H9 (cell line): Measurements from ENCODE around the gene FAF1. TPM values are rescaled to one million over a fixed set of nuclear protein-coding genes. Genes with fewer than 3 reads are reported as not detected.
"Not testable (repeated sequence)": the region's sequence is repeated elsewhere in the genome, so short reads cannot be mapped to it uniquely, and the experiment has no call there.

Source experiments
- DNase-seq: peaks from one replicate; pipeline ENCODE4 v3.0.0-alpha.2; 2017
- H2AFZ ChIP-seq: one replicate; pipeline ENCODE4 v1.6.1; 2013; ENCODE audit warnings: mild to moderate bottlenecking, low read length, control low read depth, moderate library complexity
- H2AK5ac ChIP-seq: 2 replicates; pipeline ENCODE4 v1.6.1; 2013; ENCODE audit warnings: low read length, control low read depth, mixed read lengths; ENCODE audit not compliant: insufficient read length
- H2BK120ac ChIP-seq: one replicate; pipeline ENCODE4 v1.6.1; 2013; ENCODE audit warnings: low read depth, mild to moderate bottlenecking, low read length, control low read depth, inconsistent platforms; ENCODE audit not compliant: poor library complexity, severe bottlenecking
- H2BK12ac ChIP-seq: 2 replicates; pipeline ENCODE4 v1.6.1; 2013; ENCODE audit warnings: low read length, control low read depth, mixed read lengths, low read depth; ENCODE audit not compliant: insufficient read length
- H2BK15ac ChIP-seq: 2 replicates; pipeline ENCODE4 v1.6.1; 2013; ENCODE audit warnings: low read depth, low read length, control low read depth
- H2BK20ac ChIP-seq: one replicate; pipeline ENCODE4 v1.6.1; 2013; ENCODE audit warnings: low read depth, mild to moderate bottlenecking, low read length, control low read depth, inconsistent platforms; ENCODE audit not compliant: poor library complexity, severe bottlenecking
- H2BK5ac ChIP-seq: 2 replicates; pipeline ENCODE4 v1.6.1; 2013; ENCODE audit warnings: low read length, control low read depth, mixed read lengths; ENCODE audit not compliant: insufficient read length
- H3K14ac ChIP-seq: 2 replicates; pipeline ENCODE4 v1.6.1; 2013; ENCODE audit warnings: low read length, control low read depth; ENCODE audit not compliant: insufficient read depth
- H3K18ac ChIP-seq: 2 replicates; pipeline ENCODE4 v1.6.1; 2013; ENCODE audit warnings: low read depth, mild to moderate bottlenecking, mixed read lengths, low read length, control low read depth; ENCODE audit not compliant: insufficient read length
- H3K23ac ChIP-seq: 2 replicates; pipeline ENCODE4 v1.6.1; 2013; ENCODE audit warnings: low read length, control low read depth, mixed read lengths, low read depth; ENCODE audit not compliant: insufficient read length
- H3K23me2 ChIP-seq: 2 replicates; pipeline ENCODE4 v1.6.1; 2013; ENCODE audit warnings: low read depth, mild to moderate bottlenecking, mixed read lengths, low read length, control low read depth; ENCODE audit not compliant: insufficient read length, poor library complexity, severe bottlenecking
- H3K27ac ChIP-seq: 2 replicates; pipeline ENCODE4 v1.5.1; 2013; ENCODE audit warnings: low read length, control low read depth, mixed read lengths, low read depth; ENCODE audit not compliant: insufficient read length
- H3K27me3 ChIP-seq: 2 replicates; pipeline ENCODE4 v1.6.1; 2013; ENCODE audit warnings: low read length, control low read depth, inconsistent platforms; ENCODE audit not compliant: insufficient read depth
- H3K4ac ChIP-seq: 2 replicates; pipeline ENCODE4 v1.6.1; 2013; ENCODE audit warnings: low read depth, mild to moderate bottlenecking, control low read depth, inconsistent platforms, low read length, moderate library complexity
- H3K4me1 ChIP-seq: 2 replicates; pipeline ENCODE4 v1.6.1; 2013; ENCODE audit warnings: low read length, control low read depth, inconsistent platforms; ENCODE audit not compliant: insufficient read depth
- H3K4me2 ChIP-seq: 2 replicates; pipeline ENCODE4 v1.6.1; 2013; ENCODE audit warnings: low read length, control low read depth, mixed read lengths; ENCODE audit not compliant: insufficient read length, insufficient read depth
- H3K56ac ChIP-seq: 2 replicates; pipeline ENCODE4 v1.6.1; 2013; ENCODE audit warnings: low read depth, mild to moderate bottlenecking, mixed read lengths, low read length, control low read depth; ENCODE audit not compliant: insufficient read length
- H3K79me1 ChIP-seq: 2 replicates; pipeline ENCODE4 v1.6.1; 2013; ENCODE audit warnings: low read depth, mild to moderate bottlenecking, moderate library complexity, low read length, control low read depth, inconsistent platforms; ENCODE audit not compliant: insufficient read depth, poor library complexity, severe bottlenecking
- H3K79me2 ChIP-seq: 2 replicates; pipeline ENCODE4 v1.6.1; 2013; ENCODE audit warnings: low read length, control low read depth, inconsistent platforms; ENCODE audit not compliant: insufficient read depth
- H3K9ac ChIP-seq: 2 replicates; pipeline ENCODE4 v1.6.1; 2013; ENCODE audit warnings: low read length, control low read depth, mixed read lengths; ENCODE audit not compliant: insufficient read length; ENCODE audit errors: extremely low read depth
- H3K9me3 ChIP-seq: one replicate; pipeline ENCODE4 v1.6.1; 2013; ENCODE audit warnings: low read depth, low read length, inconsistent platforms; ENCODE audit not compliant: control insufficient read depth
- H3T11ph ChIP-seq: one replicate; pipeline ENCODE4 v1.6.1; 2013; ENCODE audit warnings: mild to moderate bottlenecking, low read length, control low read depth, inconsistent platforms
- H4K20me1 ChIP-seq: one replicate; pipeline ENCODE4 v1.6.1; 2013; ENCODE audit not compliant: control insufficient read depth, insufficient read length, insufficient read depth
- H4K5ac ChIP-seq: 2 replicates; pipeline ENCODE4 v1.6.1; 2013; ENCODE audit warnings: low read depth, mild to moderate bottlenecking, mixed read lengths, low read length, control low read depth; ENCODE audit not compliant: insufficient read length
- H4K8ac ChIP-seq: replicated peaks from 2 replicates; pipeline ENCODE4 v1.6.1; 2013; ENCODE audit warnings: low read length, control low read depth, mixed read lengths, low read depth; ENCODE audit not compliant: insufficient read length
- H4K91ac ChIP-seq: 2 replicates; pipeline ENCODE4 v1.6.1; 2013; ENCODE audit warnings: low read depth, mild to moderate bottlenecking, moderate library complexity, mixed read lengths, low read length, control low read depth; ENCODE audit not compliant: insufficient read length
- H3K27ac Mint-ChIP-seq, 3 experiments: 2 replicates in 2 of 3; 3 replicates in 1 of 3; pipeline ENCODE4 v1.8.0; 2020 to 2021; ENCODE audit warnings: mixed read lengths in 3 of 3, mild to moderate bottlenecking in 1 of 3, moderate library complexity in 1 of 3
- H3K27me3 Mint-ChIP-seq: 2 replicates; pipeline ENCODE4 v1.8.0; 2021; ENCODE audit warnings: low read depth, mild to moderate bottlenecking, moderate library complexity, mixed read lengths
- H3K36me3 Mint-ChIP-seq, 3 experiments: 2 replicates in 2 of 3; 3 replicates in 1 of 3; pipeline ENCODE4 v1.8.0; 2020 to 2021; ENCODE audit warnings: low read depth in 3 of 3, mixed read lengths in 3 of 3; ENCODE audit not compliant: insufficient read depth in 1 of 3
- H3K4me1 Mint-ChIP-seq, 2 experiments: 2 replicates each; pipeline ENCODE4 v1.8.0; 2020; ENCODE audit warnings: mixed read lengths in 2 of 2
- H3K4me3 Mint-ChIP-seq, 2 experiments: 2 replicates in 1 of 2; 3 replicates in 1 of 2; pipeline ENCODE4 v1.8.0; 2020 to 2021; ENCODE audit warnings: mild to moderate bottlenecking in 2 of 2, mixed read lengths in 2 of 2, moderate library complexity in 1 of 2
- H3K9me3 Mint-ChIP-seq, 2 experiments: 2 replicates in 1 of 2; 3 replicates in 1 of 2; pipeline ENCODE4 v1.8.0; 2020; ENCODE audit warnings: mild to moderate bottlenecking in 2 of 2, mixed read lengths in 2 of 2, moderate library complexity in 1 of 2
- CTCF ChIP-seq: fragments of 200-600 bp; sonication (generic); conservative IDR thresholded peaks from 3 replicates; pipeline ENCODE4 v1.8.0; 2021; ENCODE audit warnings: antibody characterized with exemption, mild to moderate bottlenecking
- WGBS: extraction: QIAGEN DNeasy Blood & Tissue Kit; methylation state at CpG from one replicate; pipeline ENCODE4 v1.1.7; 2013; ENCODE audit warnings: missing lambda C conversion rate, low lambda C conversion rate, mixed read lengths; ENCODE audit not compliant: insufficient read length; ENCODE audit errors: extremely low coverage; 5-methylcytosine and 5-hydroxymethylcytosine counted together
- total RNA-seq: library from RNA; stranded (reverse); gene quantifications from 2 replicates; pipeline ENCODE4 v1.2.1, GENCODE V29; 2021

The FAF1 gene
- total RNA-seq, 1 experiment from 2014 or later = 60.8 TPM

- Mint-ChIP-seq H3K4me3 (no peak overlapping the region), H3K9me3 (no peaks in the 10 kb centered on the region; a peak in 1 of 5 replicates), H3K4me1 (peaks cover 7 to 17% of the 10 kb centered on the region in 2 experiments), H3K36me3 (no peaks in the 10 kb centered on the region; a peak in 1 of 7 replicates), H3K27ac (no peak overlapping the region), H3K27me3 (no peaks in the 10 kb centered on the region)
- TF ChIP-seq CTCF = no peak
- Histone ChIP-seq H2BK5ac (no peak overlapping the region), H2BK12ac (no peak overlapping the region), H3K23ac (no peak overlapping the region), H3K4me2 (no peak overlapping the region), H2BK120ac (no peak overlapping the region), H3K9me3 (no peaks in the 10 kb centered on the region), H2BK20ac (no peak overlapping the region), H3K27me3 (no peaks in the 10 kb centered on the region), H4K20me1 (no peaks in the 10 kb centered on the region), H3K18ac (no peak overlapping the region), H3K56ac (no peak overlapping the region), H4K8ac (no peak overlapping the region), H3K14ac (no peak overlapping the region), H3T11ph (no peak overlapping the region), H3K4ac (no peak overlapping the region), H3K4me1 (no peaks in the 10 kb centered on the region; the same call in 1 of the 2 replicates), H3K79me2 (no peaks in the 10 kb centered on the region; the same call in 1 of the 2 replicates), H4K91ac (no peak overlapping the region), H2AFZ (no peak overlapping the region), H3K23me2 (no peaks in the 10 kb centered on the region), H3K79me1 (peaks cover 2% of the 10 kb centered on the region), H3K9ac (no peak overlapping the region), H2AK5ac (no peak overlapping the region), H4K5ac (no peak overlapping the region), H3K27ac (no peak overlapping the region), H2BK15ac (no peak overlapping the region)
- no peak for DNase-seq
- no CpG with 5 or more reads among the region's 2 CpGs for WGBS
Measured at GRCh38 chr1:50936321-50936720, 23.7 kb downstream of the FAF1 start.

GRCh38 chr1:50935276-50935675 is 24.8 kb downstream of the FAF1 start:
- H3K4ac ChIP-seq, H4K20me1 ChIP-seq, H3K36me3 Mint-ChIP-seq, H4K5ac ChIP-seq, H4K91ac ChIP-seq, H2AFZ ChIP-seq, H3K27me3 Mint-ChIP-seq, H3K4me2 ChIP-seq, H3K23ac ChIP-seq, H2BK20ac ChIP-seq, H3K9ac ChIP-seq, H3K27ac Mint-ChIP-seq, H3K79me2 ChIP-seq, H3K4me3 Mint-ChIP-seq, H3K56ac ChIP-seq, H2BK12ac ChIP-seq, H3K4me1 ChIP-seq, H3K9me3 ChIP-seq, H2AK5ac ChIP-seq, H3K27me3 ChIP-seq, H3K18ac ChIP-seq, H2BK15ac ChIP-seq, H3T11ph ChIP-seq, DNase-seq, H2BK5ac ChIP-seq, H3K27ac ChIP-seq, H2BK120ac ChIP-seq, H3K79me1 ChIP-seq, H3K14ac ChIP-seq, H3K23me2 ChIP-seq, H3K9me3 Mint-ChIP-seq, H4K8ac ChIP-seq: not testable (repeated sequence)
- peaks cover 7 to 19% of the 10 kb centered on the region in 2 experiments for H3K4me1 Mint-ChIP-seq
- no CpG with 5 or more reads among the region's 2 CpGs for WGBS
